Right lobe of liver (tissue), 4 donors: ENCODE measurements around the gene CITED4.

Experiments used
- POLR2A ChIP-seq: fragments of 450-650 bp; IDR thresholded peaks from one replicate; pipeline ENCODE4 v1.6.1; 2017; ENCODE audit warnings: antibody characterized with exemption, mild to moderate bottlenecking
- TF ChIP-seq, protein P1 (sequence below), 4 donors: fragments of 200-600 bp in 3 of 4; fragments of 450-650 bp in 1 of 4; IDR thresholded peaks; one replicate each; pipeline versions ENCODE4 v1.5.1 to v1.8.0; 2016 to 2022; ENCODE audit warnings: antibody characterized with exemption in 4 of 4, mild to moderate bottlenecking in 2 of 4
- donor health status: DM: no; HTN: no; CAD: no.
- donor health status: DM: no; HTN: no; CAD: no.
- donor health status: DM: no; HTN: yes; CAD: no.

GRCh38 chr1:40897513-40897912 is 35.4 kb upstream of the CITED4 start:
- TF ChIP-seq POLR2A = no peak
- TF ChIP-seq, protein P1, sequence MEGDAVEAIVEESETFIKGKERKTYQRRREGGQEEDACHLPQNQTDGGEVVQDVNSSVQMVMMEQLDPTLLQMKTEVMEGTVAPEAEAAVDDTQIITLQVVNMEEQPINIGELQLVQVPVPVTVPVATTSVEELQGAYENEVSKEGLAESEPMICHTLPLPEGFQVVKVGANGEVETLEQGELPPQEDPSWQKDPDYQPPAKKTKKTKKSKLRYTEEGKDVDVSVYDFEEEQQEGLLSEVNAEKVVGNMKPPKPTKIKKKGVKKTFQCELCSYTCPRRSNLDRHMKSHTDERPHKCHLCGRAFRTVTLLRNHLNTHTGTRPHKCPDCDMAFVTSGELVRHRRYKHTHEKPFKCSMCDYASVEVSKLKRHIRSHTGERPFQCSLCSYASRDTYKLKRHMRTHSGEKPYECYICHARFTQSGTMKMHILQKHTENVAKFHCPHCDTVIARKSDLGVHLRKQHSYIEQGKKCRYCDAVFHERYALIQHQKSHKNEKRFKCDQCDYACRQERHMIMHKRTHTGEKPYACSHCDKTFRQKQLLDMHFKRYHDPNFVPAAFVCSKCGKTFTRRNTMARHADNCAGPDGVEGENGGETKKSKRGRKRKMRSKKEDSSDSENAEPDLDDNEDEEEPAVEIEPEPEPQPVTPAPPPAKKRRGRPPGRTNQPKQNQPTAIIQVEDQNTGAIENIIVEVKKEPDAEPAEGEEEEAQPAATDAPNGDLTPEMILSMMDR (IDR thresholded peaks at IDR 0.05) = no peak
